Stimulated activated CD4-positive, alpha-beta T cell treated with anti-CD3 and anti-CD28 coated beads, Interleukin-12 subunit alpha, Interleukin-12 subunit beta, amount 100 ng/mL, for 24 hours (primary cell): ENCODE measurements around the gene WWOX.
A peak's percentile ranks its signal among the peaks of the same experiment; 100 is the strongest.
"Not testable (repeated sequence)": the region's sequence is repeated elsewhere in the genome, so short reads cannot be mapped to it uniquely, and the experiment has no call there.

Experiments
- DNase-seq, 2 experiments: peaks; one replicate each; pipeline ENCODE4 v3.0.0-alpha.2; 2020; ENCODE audit warnings: low read depth in 2 of 2

Gene WWOX

GRCh38 chr16:79206889-79207288, 1107.4 kb downstream of the WWOX start:
- no peak for DNase-seq

DNA sequence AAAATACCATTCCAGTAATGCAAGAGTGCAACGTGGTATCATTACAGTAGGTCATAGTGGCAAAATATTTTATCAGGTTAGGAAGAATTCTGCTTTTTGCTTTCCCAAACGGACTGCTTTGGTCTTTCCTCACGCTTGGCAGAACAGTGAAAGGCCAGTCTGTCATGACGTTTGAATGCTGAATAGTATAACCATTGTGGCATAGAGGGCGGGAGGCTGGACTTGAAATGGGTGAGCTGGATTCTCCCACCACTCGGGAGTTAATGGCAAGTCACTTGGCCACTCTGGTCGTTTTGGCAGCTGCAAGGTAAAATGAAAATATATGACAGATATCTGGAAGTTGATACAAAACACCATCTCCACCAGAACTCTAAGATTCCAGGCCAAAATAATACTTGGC, 1109.9 kb downstream of the WWOX start:
- no peak for DNase-seq

DNA sequence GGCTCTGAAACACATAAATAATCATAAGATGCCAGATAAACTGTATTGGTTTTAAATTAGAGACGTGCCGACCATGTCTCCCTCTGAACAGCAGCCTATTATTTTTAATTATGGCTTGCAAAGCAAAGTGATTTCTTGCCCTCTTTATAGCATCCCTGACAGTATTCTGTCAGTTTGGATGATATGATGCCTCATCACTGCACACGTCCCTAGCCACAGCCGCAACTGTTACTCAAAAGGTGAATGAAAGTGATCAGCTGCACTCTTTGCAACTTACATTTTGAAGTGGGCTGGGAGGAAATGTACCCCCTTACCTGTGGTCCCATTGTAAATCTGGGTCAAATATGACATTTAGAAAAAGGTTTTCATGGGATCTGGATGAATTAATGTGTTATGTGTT, 1111.2 kb downstream of the WWOX start:
- DNase-seq: no peak

- DNase-seq: no peak
These were observed 1112.1 kb downstream of the WWOX start for GRCh38 chr16:79211586-79211985.

DNA sequence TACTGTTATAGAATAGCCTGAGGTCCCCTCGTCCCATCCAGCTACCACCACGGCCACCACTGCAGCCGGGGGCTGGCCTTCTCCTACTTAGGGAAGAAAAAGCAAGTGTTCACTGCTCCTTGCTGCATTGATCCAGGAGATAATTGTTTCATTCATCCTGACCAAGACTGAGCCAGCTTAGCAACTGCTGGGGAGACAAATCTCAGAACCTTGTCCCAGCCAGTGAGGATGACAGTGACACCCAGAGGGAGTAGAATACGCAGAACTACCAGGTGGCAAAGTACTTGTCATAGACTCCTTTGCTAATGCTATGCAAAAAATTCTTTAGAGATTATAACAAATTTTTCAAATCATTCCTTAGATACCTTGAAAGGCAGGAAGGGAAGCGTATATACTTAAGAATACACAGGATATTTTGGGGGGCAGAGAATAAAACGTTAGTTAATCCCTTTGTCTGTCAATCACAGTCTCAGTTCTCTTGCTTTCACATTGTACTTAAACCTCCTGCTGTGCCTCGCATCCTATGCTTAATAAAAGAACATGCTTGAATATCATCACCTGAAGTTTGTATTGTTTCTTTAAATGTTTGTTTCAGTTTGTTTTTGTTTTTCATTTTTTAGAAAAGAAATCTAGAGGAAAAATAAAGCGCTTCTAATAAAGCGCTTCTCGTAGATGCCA, 1112.8 kb downstream of the WWOX start:
- DNase-seq: no peak

- no peak for DNase-seq
These were observed 1113.8 kb downstream of the WWOX start for GRCh38 chr16:79213214-79213613.

- DNase-seq: no peak
These were observed 1115.8 kb downstream of the WWOX start for GRCh38 chr16:79215289-79215688.

GRCh38 chr16:79217375-79218011, 1118.0 kb downstream of the WWOX start:
- DNase-seq: no peak

DNA sequence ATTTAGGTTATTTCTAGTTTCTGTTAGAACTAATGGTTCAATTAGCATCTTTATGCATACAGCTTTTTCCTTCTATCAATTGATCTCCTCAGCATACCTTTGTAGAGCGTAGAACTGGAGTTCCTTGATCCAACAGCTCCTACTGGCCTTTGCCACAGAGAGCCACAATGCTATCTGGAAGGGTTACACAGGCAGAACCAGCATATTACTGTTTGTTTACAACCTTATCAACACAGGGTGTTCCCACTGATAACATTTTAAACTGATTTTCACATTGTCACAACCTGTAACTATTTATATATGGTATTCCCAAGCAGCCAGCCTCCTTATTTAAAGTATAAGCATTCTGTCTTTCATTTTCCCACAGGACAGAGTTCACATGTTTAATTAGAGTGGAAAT, 1118.9 kb downstream of the WWOX start:
- no peak for DNase-seq

GRCh38 chr16:79225994-79226393, 1126.5 kb downstream of the WWOX start:
- DNase-seq: not testable (repeated sequence)

- DNase-seq: no peak
These were observed 1129.9 kb downstream of the WWOX start for GRCh38 chr16:79229361-79229760.

GRCh38 chr16:79245700-79246099, 1146.2 kb downstream of the WWOX start:
- not testable (repeated sequence) for DNase-seq

DNA sequence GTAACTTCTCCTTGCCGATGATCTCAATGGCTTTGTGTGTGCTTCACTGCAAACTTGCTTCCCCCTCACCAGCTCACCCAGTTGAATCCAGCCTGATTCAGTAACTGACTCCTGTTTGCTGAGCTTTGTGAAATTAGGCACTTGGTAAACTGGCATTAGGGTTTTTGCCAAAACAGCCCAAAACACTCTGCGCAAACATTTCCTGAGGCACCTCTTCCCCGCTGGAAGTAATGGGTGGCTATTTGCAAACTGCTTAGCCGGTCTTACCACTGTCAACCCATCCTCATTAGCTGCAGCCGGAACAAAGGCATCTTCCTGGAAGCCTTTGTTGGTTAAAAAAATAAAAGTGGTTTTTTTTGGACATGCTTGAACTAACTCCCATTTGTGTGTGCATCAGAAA, 1147.9 kb downstream of the WWOX start:
- DNase-seq: no peak

DNA sequence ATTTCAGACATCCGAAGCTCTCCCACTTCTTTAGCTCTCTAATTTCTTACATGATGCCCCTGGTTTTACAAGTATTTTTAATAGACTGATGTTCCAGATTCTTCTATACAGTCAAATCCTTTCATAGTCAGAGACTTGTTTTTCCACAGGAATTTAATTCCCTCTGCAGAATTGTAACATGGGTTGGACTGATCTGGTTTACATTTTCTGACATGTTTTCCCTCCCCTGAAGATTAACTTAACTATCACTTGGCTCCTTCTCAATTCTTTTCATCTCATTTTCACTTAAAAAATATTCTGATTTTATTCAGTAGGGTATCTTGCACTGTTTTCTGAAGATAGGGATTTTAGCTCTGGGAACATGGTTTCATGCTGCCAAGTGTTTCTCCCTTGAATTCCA, 1148.9 kb downstream of the WWOX start:
- DNase-seq: no peak

- no peak for DNase-seq
These were observed 1151.1 kb downstream of the WWOX start for GRCh38 chr16:79250502-79251098.

DNA sequence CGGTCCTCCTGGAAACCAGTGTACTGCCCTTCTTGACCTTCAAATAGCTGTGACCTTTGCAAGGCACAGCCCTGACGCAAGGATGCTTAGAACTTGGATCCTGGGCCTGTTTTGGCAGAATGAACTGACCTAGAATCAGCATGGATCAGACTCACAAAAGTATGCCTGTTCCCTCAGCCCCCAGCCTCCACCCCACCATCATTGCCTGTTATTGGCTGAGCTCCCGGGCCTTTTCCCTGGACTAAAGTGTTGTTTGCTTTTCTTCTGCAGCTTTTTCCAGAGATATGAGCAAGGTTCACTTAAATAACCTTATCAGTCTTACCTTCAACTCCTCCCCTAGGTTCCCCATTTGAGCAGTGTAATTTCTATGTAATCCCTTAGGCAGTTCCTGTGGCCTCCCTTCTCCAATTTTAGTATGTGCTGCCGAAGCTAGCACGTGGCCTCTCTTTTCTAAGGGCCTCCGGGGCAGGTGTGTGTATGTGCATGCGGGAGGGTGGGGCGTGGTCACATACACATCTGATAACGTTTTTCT, 1153.7 kb downstream of the WWOX start:
- no peak for DNase-seq

GRCh38 chr16:79257953-79258490, 1158.6 kb downstream of the WWOX start:
- no peak for DNase-seq

GRCh38 chr16:79260890-79261289, 1161.4 kb downstream of the WWOX start:
- not testable (repeated sequence) for DNase-seq

GRCh38 chr16:79261481-79261940, 1162.1 kb downstream of the WWOX start:
- peak in 1 of 2 experiments; percentile 45 for DNase-seq

DNA sequence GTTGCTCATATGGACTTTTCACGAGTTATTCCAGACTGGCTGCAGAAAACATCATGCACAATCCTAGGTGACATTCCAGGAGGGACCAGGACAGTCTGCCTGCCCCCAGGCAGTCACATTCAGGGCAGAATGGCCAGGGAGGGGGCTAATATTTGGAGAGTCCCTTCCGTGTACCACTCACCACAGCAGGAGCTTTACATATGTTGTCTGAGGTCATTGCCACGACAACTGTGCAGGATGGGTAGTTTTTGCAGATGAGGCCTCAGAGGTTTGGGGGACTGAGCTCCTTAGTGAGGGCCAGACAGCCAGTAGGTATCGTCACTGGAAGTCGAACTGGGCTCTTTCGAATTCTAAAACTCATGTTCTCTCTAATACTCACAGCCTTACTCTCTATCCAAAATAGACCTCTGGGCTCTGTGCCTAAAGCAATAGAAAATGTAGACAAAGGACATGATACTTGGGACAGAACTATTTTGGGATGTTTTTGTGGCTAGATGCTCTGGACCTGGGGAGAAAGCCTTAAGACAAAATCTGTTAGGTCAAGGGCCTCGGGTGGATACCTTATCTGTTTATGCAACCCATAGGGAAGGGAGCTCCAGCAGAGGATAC, 1162.6 kb downstream of the WWOX start:
- no peak for DNase-seq
